Activated CD4-positive, alpha-beta T cell treated with anti-CD3 and anti-CD28 coated beads for 36 hours (primary cell): ENCODE results near the gene USP10. TPM values are rescaled to one million over a fixed set of nuclear protein-coding genes. Genes with fewer than 3 reads are reported as not detected.

ENCODE experiments used
- ATAC-seq: fragments of 200-7000 bp; cut with Tn5 transposase; one replicate; pipeline ENCODE4 v1.10.0; 2021; ENCODE audit warnings: mild to moderate bottlenecking, moderate library complexity
- CTCF ChIA-PET: fragments of 350-600 bp; sonication (Branson Sonifier 250); formaldehyde crosslinking; loops from one replicate; lab custom pipeline; 2021; ENCODE audit warnings: antibody characterized with exemption; lab: Charles Lee
- POLR2A ChIA-PET: fragments of 350-600 bp; sonication (Branson Sonifier 250); formaldehyde crosslinking; loops from one replicate; lab custom pipeline; 2021; ENCODE audit warnings: antibody characterized with exemption, inconsistent platforms; lab: Charles Lee
- DNase-seq: peaks from one replicate; pipeline ENCODE4 v3.0.0-alpha.2; 2020
- H3K27ac Mint-ChIP-seq: one replicate; pipeline ENCODE4 v1.8.0; 2021; ENCODE audit warnings: mixed read lengths
- H3K27me3 Mint-ChIP-seq: one replicate; pipeline ENCODE4 v1.8.0; 2021; ENCODE audit warnings: mixed read lengths
- H3K36me3 Mint-ChIP-seq: one replicate; pipeline ENCODE4 v1.8.0; 2021; ENCODE audit warnings: low read depth, mixed read lengths
- H3K4me1 Mint-ChIP-seq: one replicate; pipeline ENCODE4 v1.8.0; 2021; ENCODE audit warnings: mixed read lengths
- H3K4me3 Mint-ChIP-seq: one replicate; pipeline ENCODE4 v1.8.0; 2021; ENCODE audit warnings: mild to moderate bottlenecking, moderate library complexity, mixed read lengths
- H3K9me3 Mint-ChIP-seq: one replicate; pipeline ENCODE4 v1.8.0; 2021; ENCODE audit warnings: low read depth, mixed read lengths
- intact Hi-C, 2 experiments: fragments of 100-400 bp; cut with DNase I in 1 of 2; cut with micrococcal nuclease in 1 of 2; formaldehyde crosslinking; loops; one replicate each; pipeline versions ENCODE4 v1.14.2 to v1.15.1; 2022 to 2024; cut with DNase I, micrococcal nuclease
- total RNA-seq, 2 experiments: library from RNA; stranded (reverse); gene quantifications; one replicate each; pipeline ENCODE4 v1.2.3, GENCODE V29; 2021

Gene USP10
- total RNA-seq, 2 experiments from 2014 or later, result 117 to 133 TPM

DNA sequence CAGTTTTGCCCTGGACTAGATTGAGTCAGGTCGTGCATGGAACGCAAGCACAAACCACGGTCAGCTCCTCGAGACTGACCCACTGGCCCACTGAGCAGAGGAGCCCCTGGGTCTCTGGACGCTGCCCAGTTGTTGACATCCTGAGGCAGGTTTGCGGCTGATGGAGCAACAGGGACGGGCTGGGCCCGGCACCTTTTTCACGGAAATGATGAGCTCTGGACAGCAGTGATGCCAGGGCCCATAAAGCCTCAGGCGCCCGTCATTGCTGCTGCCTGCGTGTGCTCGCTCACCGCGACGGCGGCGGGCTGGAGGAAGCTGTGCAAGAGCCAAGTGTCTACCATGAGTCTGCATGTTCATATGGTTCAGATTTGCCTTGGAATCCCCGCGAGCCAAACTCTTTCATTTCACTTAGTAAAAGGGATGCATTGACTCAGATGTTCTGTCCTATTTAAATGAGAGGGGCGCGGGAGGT, 89.2 kb downstream of the USP10 start:
- ChIA-PET CTCF (interaction anchor here (0.8 kb wide), 1 partner anchor 16 kb away, joined by 3 read pairs; no protein-coding TSS in a partner anchor), POLR2A (no interaction called here)
- Mint-ChIP-seq H3K4me1 (no peaks in the 10 kb centered on the region), H3K4me3 (no peak overlapping the region), H3K9me3 (no peaks in the 10 kb centered on the region), H3K36me3 (no peaks in the 10 kb centered on the region), H3K27ac (no peak overlapping the region), H3K27me3 (no peaks in the 10 kb centered on the region)
- DNase-seq, result no peak
- ATAC-seq, result no peak
- intact Hi-C loops, result no loop called here

DNA sequence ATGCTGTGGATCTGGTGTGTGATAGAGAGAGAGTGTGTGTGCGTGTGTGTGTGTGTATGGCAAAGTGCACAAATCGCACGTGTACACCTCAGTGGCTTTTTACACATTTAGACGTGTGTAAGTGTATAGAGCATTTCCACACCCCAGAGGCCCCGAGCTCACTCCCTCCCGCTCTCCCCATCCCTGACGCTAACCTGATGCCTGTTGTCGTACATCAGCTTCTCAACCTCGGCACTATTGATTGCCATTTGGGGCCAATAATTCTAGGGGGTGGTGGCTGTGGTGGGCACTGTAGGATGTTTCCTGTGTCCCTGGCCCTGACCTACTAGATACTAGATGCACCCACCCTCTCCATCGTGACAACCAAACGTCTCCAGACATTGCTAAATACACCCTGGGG, 89.6 kb downstream of the USP10 start:
- CTCF ChIA-PET, result no interaction called here
- Mint-ChIP-seq H3K4me3 (no peak overlapping the region), H3K27ac (no peak overlapping the region), H3K27me3 (no peaks in the 10 kb centered on the region), H3K36me3 (no peaks in the 10 kb centered on the region), H3K4me1 (no peaks in the 10 kb centered on the region), H3K9me3 (no peaks in the 10 kb centered on the region)
- intact Hi-C loops, result no loop called here
- DNase-seq, result no peak
- POLR2A ChIA-PET, result no interaction called here
- ATAC-seq, result no peak

DNA sequence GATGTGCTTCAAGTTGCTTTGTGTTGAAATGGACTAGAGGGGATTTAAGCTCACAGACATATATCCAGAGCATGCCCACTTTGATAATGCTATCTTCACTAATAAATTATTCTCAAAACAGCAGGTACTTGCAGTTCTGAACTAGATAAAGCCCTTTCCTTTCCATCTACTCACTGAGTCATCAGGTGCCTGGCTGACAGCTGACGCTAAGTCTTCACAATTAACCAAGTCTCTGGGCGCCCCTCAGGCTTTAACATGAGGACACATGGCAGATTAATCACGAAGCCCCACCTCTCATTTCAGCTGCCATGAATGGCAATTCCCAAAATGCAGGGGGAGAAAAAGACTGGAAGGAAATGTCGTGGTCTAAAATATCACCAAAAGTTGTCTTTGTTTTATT, 90.5 kb downstream of the USP10 start:
- CTCF ChIA-PET, result no interaction called here
- H3K4me1 Mint-ChIP-seq, result no peaks in the 10 kb centered on the region

DNA sequence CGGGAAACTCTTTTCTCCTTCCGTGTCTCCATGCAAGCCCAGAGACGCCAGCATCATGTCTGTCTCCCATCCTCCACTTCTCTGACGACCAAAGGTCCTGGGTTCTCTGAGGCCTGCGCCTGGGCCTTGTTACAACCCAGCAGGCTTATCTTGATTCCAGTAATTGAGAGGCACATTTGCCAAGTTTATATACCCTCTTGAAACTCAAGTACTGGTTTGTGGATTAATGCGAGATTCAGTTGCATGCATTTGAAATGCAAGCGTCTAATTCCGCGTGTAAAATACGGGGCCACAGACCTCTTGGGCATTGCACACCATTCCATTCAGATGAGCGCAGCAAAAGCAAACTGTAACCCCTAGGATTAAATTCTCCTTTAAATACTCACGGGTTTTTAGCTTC, 91.3 kb downstream of the USP10 start:
- Mint-ChIP-seq H3K4me3 (no peak overlapping the region), H3K27me3 (no peaks in the 10 kb centered on the region), H3K4me1 (no peaks in the 10 kb centered on the region), H3K9me3 (no peaks in the 10 kb centered on the region), H3K36me3 (no peaks in the 10 kb centered on the region), H3K27ac (no peak overlapping the region)
- DNase-seq, result no peak
- ChIA-PET POLR2A (no interaction called here), CTCF (no interaction called here)
- intact Hi-C loops, result no loop called here
- no peak for ATAC-seq

More for the DNA sequence above, 90.5 kb downstream of the USP10 start:
- Mint-ChIP-seq H3K27me3 (no peaks in the 10 kb centered on the region), H3K4me3 (no peak overlapping the region), H3K27ac (no peak overlapping the region), H3K9me3 (no peaks in the 10 kb centered on the region), H3K36me3 (no peaks in the 10 kb centered on the region)
- ATAC-seq (no peak), DNase-seq (no peak)
- intact Hi-C loops, result no loop called here
- POLR2A ChIA-PET, result no interaction called here

DNA sequence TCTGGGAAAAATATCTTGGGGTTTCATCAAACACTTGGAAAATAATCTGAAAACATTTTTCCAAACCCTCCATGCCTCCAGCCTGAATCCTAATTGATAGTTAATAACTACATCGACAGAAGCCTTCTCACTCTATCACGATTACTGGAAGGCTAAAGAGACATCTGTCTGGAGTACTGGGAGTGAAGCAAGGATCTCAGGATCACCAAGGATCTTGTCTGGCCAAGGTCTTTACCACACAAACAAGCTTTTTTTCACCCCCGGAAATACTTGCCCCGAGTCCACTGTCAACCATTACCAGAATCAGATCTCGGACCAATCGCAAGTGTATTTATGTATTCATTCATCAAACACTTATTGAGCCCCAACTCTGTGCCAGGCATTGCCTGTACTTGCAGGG, 91.7 kb downstream of the USP10 start:
- no peak for DNase-seq
- Mint-ChIP-seq H3K36me3 (no peaks in the 10 kb centered on the region), H3K4me1 (no peaks in the 10 kb centered on the region), H3K9me3 (no peaks in the 10 kb centered on the region), H3K27me3 (no peaks in the 10 kb centered on the region), H3K4me3 (no peak overlapping the region), H3K27ac (no peak overlapping the region)
- intact Hi-C loops, result no loop called here
- POLR2A ChIA-PET, result no interaction called here
- ATAC-seq, result no peak
- CTCF ChIA-PET, result interaction anchor here (1.5 kb wide), 1 partner anchor 11 kb away, joined by 4 read pairs; no protein-coding TSS in a partner anchor

DNA sequence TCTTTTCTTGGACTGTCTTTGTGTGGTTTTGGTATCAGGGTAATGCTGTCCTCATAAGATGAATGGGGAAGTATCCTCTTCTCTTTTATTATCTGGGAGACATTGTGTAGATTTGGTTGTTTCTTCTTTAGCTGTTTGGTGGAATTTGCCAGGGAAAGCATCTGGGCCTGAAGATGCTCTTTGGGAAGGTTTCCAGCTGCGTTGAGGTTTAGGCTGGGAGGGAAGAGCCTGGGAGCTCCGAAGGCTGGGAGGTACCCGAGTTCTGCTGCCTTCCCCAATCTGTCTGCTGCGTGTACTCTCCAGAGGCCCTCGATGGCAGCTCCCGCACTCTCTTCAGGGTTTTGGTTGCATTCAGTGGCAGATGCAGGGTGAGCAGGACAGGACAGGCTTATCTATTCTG, 94.4 kb downstream of the USP10 start:
- Mint-ChIP-seq H3K27me3 (no peaks in the 10 kb centered on the region), H3K4me1 (no peaks in the 10 kb centered on the region), H3K36me3 (no peaks in the 10 kb centered on the region), H3K27ac (no peak overlapping the region), H3K9me3 (no peaks in the 10 kb centered on the region), H3K4me3 (no peak overlapping the region)
- intact Hi-C loops, result no loop called here
- no peak for ATAC-seq
- CTCF ChIA-PET, result no interaction called here
- POLR2A ChIA-PET, result no interaction called here
- DNase-seq, result no peak

DNA sequence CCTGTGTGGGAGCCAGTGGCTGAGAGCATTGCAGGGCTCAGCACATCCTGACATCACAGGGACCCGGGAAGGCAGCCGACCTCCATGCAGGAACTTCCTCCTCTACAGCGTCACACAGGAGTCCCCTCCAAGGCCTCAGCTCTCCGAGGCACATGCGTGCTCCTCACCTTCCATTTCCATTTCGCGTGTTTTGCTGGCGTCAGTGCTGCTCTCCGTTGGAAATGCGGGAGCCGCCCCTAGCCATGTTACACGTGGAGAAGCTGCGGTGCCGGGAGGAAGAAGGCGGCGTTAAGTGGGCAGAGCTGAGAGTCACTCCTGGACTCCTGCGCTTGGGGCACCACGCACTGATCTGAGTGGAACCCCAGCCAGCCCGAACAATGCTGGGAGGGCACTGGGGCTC, 94.8 kb downstream of the USP10 start:
- no peaks in the 10 kb centered on the region for H3K9me3 Mint-ChIP-seq
- intact Hi-C loops, result no loop called here
- H3K36me3 Mint-ChIP-seq, result no peaks in the 10 kb centered on the region
- ATAC-seq, result no peak
- no peak overlapping the region for H3K27ac Mint-ChIP-seq
- ChIA-PET POLR2A (no interaction called here), CTCF (no interaction called here)
- no peaks in the 10 kb centered on the region for H3K27me3 Mint-ChIP-seq
- H3K4me3 Mint-ChIP-seq, result no peak overlapping the region
- no peak for DNase-seq
- H3K4me1 Mint-ChIP-seq, result no peaks in the 10 kb centered on the region

DNA sequence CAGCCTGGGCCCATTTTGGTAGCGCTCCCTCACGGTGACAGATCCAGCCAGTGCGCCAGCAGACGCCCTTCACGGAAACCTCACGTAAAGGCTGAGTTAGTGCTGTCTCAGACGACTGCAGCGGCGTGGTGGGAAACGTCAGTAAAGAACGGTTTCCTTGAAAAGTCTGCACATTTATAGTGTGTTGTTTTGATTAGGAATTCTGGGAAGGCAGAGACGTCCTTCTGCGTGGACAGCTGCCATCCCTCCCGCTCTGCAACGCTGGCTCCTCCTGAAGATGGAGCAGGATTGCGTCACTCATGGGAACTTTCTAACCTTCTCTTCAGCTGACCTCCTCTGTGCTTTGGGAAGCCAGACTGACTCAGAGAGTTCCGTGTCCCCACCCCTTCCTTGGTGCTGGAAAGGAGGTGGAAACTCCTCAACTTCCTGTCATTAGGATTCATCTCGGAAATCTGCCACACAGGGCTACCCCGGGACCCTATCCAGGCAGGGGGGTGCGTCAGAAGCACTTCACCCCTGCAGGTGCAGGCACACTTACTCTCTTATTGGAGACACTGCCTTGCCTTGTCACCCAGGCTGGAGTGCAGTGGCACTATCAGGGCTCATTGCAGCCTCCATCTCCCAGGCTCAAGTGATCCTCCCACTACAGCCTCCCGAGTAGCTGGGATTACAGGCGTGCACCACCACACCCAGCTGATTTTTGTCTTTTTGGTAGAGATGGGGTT, 95.7 kb downstream of the USP10 start:
- Mint-ChIP-seq H3K9me3 (no peaks in the 10 kb centered on the region), H3K4me1 (no peaks in the 10 kb centered on the region), H3K4me3 (no peak overlapping the region), H3K36me3 (no peaks in the 10 kb centered on the region), H3K27me3 (no peaks in the 10 kb centered on the region), H3K27ac (no peak overlapping the region)
- DNase-seq (no peak), ATAC-seq (no peak)
- ChIA-PET POLR2A (no interaction called here), CTCF (interaction anchor here (0.7 kb wide), 1 partner anchor 10 kb away, joined by 3 read pairs; no protein-coding TSS in a partner anchor)
- intact Hi-C loops, result no loop called here

DNA sequence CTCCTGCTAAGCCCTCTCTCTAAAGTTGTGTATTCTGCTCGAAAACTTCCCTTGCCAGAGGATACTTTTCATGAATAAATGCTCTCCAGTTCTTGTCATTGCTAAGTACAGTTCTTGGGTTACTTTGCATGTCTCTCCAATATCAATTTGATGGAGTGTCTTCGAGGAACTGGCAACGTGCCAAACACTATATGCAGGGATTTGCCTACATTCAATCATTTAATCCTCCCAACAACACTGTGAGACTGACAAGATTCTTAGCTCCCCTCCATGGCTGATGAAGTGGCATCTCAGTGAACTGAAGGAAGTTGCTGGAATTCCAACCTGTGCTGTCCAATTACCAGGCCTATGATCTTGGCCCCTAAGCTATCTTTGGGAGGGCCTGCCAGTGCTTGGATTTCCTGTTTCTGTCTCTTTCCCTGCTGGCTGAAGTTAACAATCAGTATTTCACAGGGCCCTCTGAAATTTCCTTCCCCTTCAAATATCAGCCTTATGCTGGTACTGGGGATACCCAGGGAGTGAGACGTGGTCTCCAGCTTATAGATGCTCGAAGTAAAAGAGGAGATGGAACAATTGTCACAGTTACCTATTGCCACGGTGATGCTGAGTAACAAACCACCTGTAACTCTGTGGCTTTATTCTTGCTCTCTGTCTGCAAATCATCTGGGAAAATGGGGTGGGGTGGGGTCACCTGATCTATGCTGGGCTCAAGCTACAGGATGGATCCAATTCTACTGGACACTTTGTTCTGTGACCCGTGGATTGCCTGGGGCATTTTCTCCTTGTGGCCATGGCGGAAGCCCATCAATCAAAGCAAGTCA, 100.6 kb downstream of the USP10 start:
- ChIA-PET POLR2A (no interaction called here), CTCF (no interaction called here)
- Mint-ChIP-seq H3K27me3 (peaks cover 2% of the 10 kb centered on the region), H3K4me3 (no peak overlapping the region), H3K36me3 (no peaks in the 10 kb centered on the region), H3K4me1 (no peaks in the 10 kb centered on the region), H3K9me3 (peaks cover 2% of the 10 kb centered on the region), H3K27ac (no peak overlapping the region)
- no peak for ATAC-seq
- DNase-seq, result no peak
- intact Hi-C loops, result no loop called here

DNA sequence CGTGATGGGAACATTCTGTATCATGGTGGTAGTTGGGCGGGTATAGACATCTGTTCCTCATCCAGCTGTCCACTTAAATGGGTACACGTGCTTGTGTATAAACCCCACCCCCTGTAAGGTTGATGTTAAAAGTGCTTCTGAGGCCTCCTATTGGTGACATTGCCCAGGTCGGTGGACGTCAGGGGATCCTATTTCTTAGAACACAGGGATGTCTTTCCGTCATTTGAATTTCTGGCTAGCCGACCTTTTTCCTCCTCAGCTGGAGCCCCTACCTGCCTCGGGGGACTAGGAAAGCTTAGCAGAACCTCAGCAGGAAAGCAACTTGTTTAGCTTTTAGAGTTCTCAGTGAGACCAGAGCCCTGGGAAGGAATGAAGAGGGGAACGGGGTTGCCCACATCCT, 103.3 kb downstream of the USP10 start:
- H3K4me1 Mint-ChIP-seq, result no peaks in the 10 kb centered on the region
- ChIA-PET CTCF (no interaction called here), POLR2A (no interaction called here)
- H3K27me3 Mint-ChIP-seq, result peaks cover 2% of the 10 kb centered on the region
- H3K9me3 Mint-ChIP-seq, result peaks cover 2% of the 10 kb centered on the region
- no peak overlapping the region for H3K27ac Mint-ChIP-seq
- ATAC-seq, result no peak
- intact Hi-C loops, result no loop called here
- H3K36me3 Mint-ChIP-seq, result no peaks in the 10 kb centered on the region
- no peak overlapping the region for H3K4me3 Mint-ChIP-seq
- DNase-seq, result no peak

DNA sequence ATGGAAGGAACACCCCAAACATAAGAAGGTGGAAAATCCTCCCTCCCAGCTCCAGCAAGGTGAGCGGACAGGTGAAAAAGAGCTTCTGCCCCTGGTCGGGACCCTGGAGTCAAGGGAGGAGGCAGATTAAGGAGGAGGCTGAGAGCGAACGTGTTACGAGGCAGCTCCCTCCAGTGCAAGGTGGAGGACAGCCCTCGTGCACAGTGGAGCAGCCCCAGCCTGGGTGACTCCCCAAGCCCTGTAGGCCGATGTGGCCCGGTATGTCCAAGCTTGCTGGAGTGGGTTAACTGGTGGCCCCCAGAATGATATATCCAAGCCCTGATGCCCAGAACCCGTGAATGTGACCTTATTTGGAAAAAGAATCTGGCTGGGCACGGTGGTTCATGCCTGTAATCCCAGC, 104.5 kb downstream of the USP10 start:
- intact Hi-C loops, result no loop called here
- Mint-ChIP-seq H3K4me1 (no peaks in the 10 kb centered on the region), H3K36me3 (no peaks in the 10 kb centered on the region), H3K9me3 (peaks cover 2% of the 10 kb centered on the region), H3K27ac (no peak overlapping the region), H3K27me3 (peaks cover 2% of the 10 kb centered on the region), H3K4me3 (no peak overlapping the region)
- CTCF ChIA-PET, result interaction anchor here (0.9 kb wide), 1 partner anchor 18 kb away, joined by 3 read pairs; no protein-coding TSS in a partner anchor
- POLR2A ChIA-PET, result no interaction called here
- ATAC-seq (no peak), DNase-seq (no peak)
